ENCODE measurements around the gene CALCB.
"Not testable (repeated sequence)": the region's sequence is repeated elsewhere in the genome, so short reads cannot be mapped to it uniquely, and the experiment has no call there.

Gene CALCB

GRCh38 chr11:15073361-15074205, at the start of gene CALCB:
TSS of gene CALCB (plus strand) at chr11:15073593. CDS start at chr11:15074719, 1,126 bp downstream.
- peak in 10 of 51 donors; percentile 3 to 32 (median 8) for DNase-seq

DNA sequence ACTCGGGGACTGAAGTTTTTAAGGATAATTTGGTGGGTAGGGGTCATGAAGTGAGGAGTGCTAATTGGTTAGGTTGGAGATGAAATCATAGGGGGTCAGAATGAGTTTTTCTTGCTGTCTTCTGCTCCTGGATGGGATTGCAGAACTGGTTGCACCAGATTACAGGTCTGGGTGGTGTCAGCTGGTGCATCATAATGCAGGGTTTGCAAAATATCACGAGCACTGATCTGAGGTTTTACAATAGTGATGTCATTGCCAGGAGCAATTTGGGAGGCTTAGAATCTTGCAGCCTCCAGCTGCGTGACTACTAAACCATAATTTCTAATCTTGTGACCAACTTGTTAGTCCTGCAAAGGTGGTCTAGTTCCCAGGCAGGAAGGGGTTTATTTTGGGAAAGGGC, 46.4 kb upstream of the CALCB start:
- DNase-seq, result no peak

- no peak for DNase-seq
These were observed 45.4 kb upstream of the CALCB start for GRCh38 chr11:15027956-15028355.

DNA sequence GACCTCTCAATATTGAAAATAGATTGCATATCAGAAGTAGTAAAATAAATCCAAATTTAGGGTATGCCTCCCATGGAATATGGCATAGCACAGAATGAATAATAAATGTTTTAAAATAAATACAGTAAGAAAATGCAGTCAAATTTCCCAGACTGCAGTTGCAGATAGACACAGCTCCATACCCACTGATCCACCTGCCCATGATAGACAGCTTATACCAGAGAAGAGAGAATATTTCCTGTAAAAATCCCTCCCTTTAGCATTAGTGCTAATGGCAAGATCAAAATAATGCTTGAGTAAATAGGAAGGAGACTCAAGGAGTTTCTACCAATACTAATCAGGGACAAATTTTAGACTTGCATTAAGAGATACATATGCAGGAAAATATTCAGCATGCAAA, 45.0 kb upstream of the CALCB start:
- no peak for DNase-seq

- not testable (repeated sequence) for DNase-seq
These were observed 41.4 kb upstream of the CALCB start for GRCh38 chr11:15031945-15032344.

GRCh38 chr11:15034687-15035267, 38.6 kb upstream of the CALCB start:
- no peak for DNase-seq

DNA sequence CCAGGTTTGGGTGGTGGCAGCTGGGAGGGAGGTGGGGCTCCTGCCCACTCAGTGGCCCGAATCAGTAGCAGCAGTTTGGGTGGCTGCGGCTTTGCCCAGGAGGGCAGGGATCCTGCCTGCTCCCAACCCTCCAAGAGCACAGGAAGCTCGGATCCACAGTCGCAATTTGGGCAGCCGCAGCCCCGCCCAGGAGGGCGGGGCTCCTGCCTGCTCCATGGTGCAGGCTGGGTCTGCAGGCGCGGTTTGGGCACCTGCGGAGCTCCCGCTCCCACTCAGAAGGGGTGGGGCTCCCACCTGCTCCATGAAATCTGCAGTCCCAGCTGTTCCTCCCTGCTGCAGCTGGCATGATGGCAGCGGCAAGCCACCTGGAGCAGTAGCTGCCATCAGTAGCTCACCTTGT, 38.1 kb upstream of the CALCB start:
- DNase-seq, result no peak

GRCh38 chr11:15038963-15039362, 34.4 kb upstream of the CALCB start:
- no peak for DNase-seq

DNA sequence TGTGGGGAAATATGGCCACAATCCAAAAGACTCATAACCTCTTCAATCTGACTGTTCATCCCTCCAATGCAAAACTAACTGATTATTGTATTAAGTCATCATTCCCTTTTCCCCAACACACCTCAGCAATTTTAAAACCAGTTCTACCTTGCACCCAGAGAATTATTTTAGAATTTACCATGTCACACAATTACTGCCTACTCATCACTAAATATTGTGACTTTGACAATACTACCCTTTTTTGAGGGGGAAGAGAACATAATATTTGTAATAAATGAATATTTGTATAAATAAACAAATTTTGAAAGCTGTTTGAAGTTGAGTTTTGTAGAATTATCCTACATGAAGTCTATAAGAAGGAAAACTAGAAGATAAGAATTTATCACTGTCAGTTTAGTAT, 28.2 kb upstream of the CALCB start:
- DNase-seq, result no peak

GRCh38 chr11:15045891-15046290, 27.5 kb upstream of the CALCB start:
- no peak for DNase-seq

- not testable (repeated sequence) for DNase-seq
These were observed 26.7 kb upstream of the CALCB start for GRCh38 chr11:15046673-15047072.

DNA sequence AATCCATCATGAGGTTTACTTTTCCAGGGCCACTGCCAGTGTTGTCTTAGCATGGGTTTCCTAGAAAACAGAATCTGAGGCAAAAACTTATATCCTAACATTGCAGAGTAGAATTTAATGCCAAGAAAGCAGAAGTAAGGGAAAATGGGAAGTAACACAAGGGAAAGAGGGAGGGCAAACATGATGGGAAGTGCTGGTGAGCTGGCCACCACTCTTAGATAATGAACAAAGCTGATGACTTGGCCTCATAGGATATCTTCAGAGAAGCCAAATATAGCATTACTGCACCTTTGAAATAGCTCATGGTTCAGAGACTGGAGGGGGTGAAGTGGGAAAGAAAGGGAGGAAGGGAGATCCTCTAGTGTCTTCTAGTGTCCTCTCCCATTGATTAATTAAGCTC, 24.8 kb upstream of the CALCB start:
- DNase-seq, result no peak

GRCh38 chr11:15053191-15053685, 20.2 kb upstream of the CALCB start:
- no peak for DNase-seq

GRCh38 chr11:15055620-15056356, 17.6 kb upstream of the CALCB start:
- DNase-seq, result no peak

- no peak for DNase-seq
These were observed 16.1 kb upstream of the CALCB start for GRCh38 chr11:15057329-15057728.

GRCh38 chr11:15059132-15059915, 14.1 kb upstream of the CALCB start:
- DNase-seq, result no peak

DNA sequence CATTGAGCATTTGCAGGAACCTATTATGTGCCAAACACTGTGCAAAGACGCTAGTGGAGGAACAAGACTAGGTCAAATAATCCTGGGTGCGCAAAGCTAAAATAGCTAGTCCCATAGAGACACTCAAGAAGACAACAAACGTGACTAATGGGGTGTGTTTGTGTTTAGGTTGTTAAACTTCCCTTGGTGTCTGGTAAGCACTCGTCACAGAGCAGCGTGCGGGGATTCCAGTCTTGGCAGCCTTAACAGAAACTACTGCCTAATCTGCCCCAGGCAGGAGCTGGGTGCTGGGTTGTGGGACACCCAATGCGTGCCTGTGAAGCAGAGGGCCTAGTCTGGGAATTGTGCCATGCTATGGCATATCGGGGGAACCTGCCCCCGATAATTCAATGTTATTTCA, 10.8 kb upstream of the CALCB start:
- no peak for DNase-seq

DNA sequence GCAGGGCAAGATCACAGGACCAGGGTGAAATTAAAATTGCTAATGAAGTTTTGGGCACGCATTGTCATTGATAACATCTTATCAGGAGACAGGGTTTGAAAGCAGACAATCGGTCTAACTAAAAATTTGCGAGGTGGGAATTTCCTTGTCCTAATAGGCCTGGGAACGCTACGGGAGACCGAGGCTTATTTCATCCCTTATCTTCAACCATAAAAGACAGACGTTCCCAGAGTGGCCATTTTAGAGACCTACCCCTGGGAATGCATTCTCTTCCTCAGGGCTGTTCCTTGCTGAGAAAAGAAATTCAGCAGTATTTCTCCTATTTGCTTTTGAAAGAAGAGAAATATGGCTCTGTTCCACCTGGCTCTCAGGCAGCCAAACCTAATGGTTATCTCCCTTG, 3.6 kb upstream of the CALCB start:
- not testable (repeated sequence) for DNase-seq

GRCh38 chr11:15071556-15072255, 1.7 kb upstream of the CALCB start:
- DNase-seq, result no peak

- DNase-seq, result no peak
These were observed 746 bp upstream of the CALCB start for GRCh38 chr11:15072551-15073143.
